ENCODE data around the gene RNF208. TPM values are rescaled to one million over a fixed set of nuclear protein-coding genes. Genes with fewer than 3 reads are reported as not detected.

RNF208 gene
- total and polyA plus RNA-seq, 10 of the 15 experiments (the other 5 are each of a cell fraction or from before 2014, with no cell fraction given), result 0.06 to 10.7 (median 0.77) TPM

GRCh38 chr9:137204731-137205125 lies 17.3 kb downstream of the RNF208 start (continued):
- TF ChIP-seq MLLT1 (IDR thresholded peaks at IDR 0.05) (0 out of 2 replicates have a peak, but pooled peaks have one; percentile 50), ETV6 (conservative IDR thresholded peaks at IDR 0.05 in 1 of 2, IDR thresholded peaks at IDR 0.05 in 1 of 2; ENCODE audit: borderline replicate concordance in 1 of 2, low read depth in 1 of 2) (no peak)

- POLR2A ChIA-PET, result interaction anchor here (0.7 to 8.0 kb wide), 3 partner anchors 20 to 68 kb away, joined by 3 to 68 read pairs (median 29); partner anchors contain the start of genes CYSRT1 and RNF208
- no peak for FAIRE-seq
- Histone ChIP-seq H3K9me3 (replicated peaks; ENCODE audit: control insufficient read depth, insufficient read depth, low read length) (no peaks in the 10 kb centered on the region), H3K27ac (ENCODE audit: control insufficient read depth, insufficient read depth) (no peak overlapping the region), H3K4me1 (ENCODE audit: control insufficient read depth, insufficient read depth, low read length) (peaks cover 43% of the 10 kb centered on the region), H2AFZ (ENCODE audit: control insufficient read depth, low read depth, low read length) (no peak overlapping the region), H3K79me2 (ENCODE audit: control insufficient read depth, insufficient read depth, low read length) (peaks cover 45% of the 10 kb centered on the region), H4K20me1 (ENCODE audit: control insufficient read depth, insufficient read depth) (no peaks in the 10 kb centered on the region), H3K27me3 (replicated peaks in 1 of 2; ENCODE audit: control insufficient read depth in 2 of 2, insufficient read depth in 2 of 2, low read length in 1 of 2) (no peaks in the 10 kb centered on the region), H3K36me3 (ENCODE audit: control insufficient read depth in 2 of 2, insufficient read depth in 2 of 2, low read length in 1 of 2) (no peaks in the 10 kb centered on the region), H3K4me2 (ENCODE audit: control insufficient read depth, insufficient read depth) (peak overlapping the region; percentile 41; the same call in 1 of the 2 replicates), H3K9ac (ENCODE audit: control insufficient read depth, insufficient read depth, low read length) (no peak overlapping the region), H3K4me3 (no peak overlapping the region)
- in situ Hi-C loops (cut with MboI) (no loop called here), intact Hi-C loops (cut with micrococcal nuclease; ENCODE audit: unreplicated experiment) (no loop called here)
- no peak for ATAC-seq
- no TSS peak for BruUV-seq (replicated peaks)
- SMC1A ChIA-PET (ENCODE audit: uncharacterized antibody, unreplicated experiment), result interaction anchor here (0.7 to 4.6 kb wide), 2 partner anchors 17 to 21 kb away, joined by 3 to 18 read pairs; partner anchors contain the start of genes CYSRT1 and RNF208
- RAD21 ChIA-PET (ENCODE audit: unreplicated experiment), result interaction anchor here (0.8 to 1.2 kb wide), 3 partner anchors 19 to 53 kb away, joined by 3 to 7 read pairs (median 3); partner anchors contain the start of gene RNF208
- 45% methylated on average over 8 of the region's 8 CpGs for WGBS (ENCODE audit: insufficient coverage, insufficient replicate concordance, low lambda C conversion rate, missing lambda C conversion rate)
- TF ChIP-seq POU2F2 (IDR thresholded peaks at IDR 0.05; ENCODE audit: borderline replicate concordance, low read depth, low read length), result no peak
- no peak for TF ChIP-seq CHD2 (IDR thresholded peaks at IDR 0.05; ENCODE audit: borderline replicate concordance, low read depth, low read length)
- TF ChIP-seq ZBTB11 (CRISPR knock-in tag; IDR thresholded peaks at IDR 0.05), result no peak
- no peak for TF ChIP-seq ATF3 (IDR thresholded peaks at IDR 0.05; ENCODE audit: borderline replicate concordance, extremely low read depth, low read depth, low read length)
- TF ChIP-seq ESRRA (IDR thresholded peaks at IDR 0.05; ENCODE audit: low read length), result no peak
- TF ChIP-seq BACH1 (IDR thresholded peaks at IDR 0.05; ENCODE audit: borderline replicate concordance), result no peak
- TF ChIP-seq ETV6 (conservative IDR thresholded peaks at IDR 0.05 in 1 of 2, IDR thresholded peaks at IDR 0.05 in 1 of 2; ENCODE audit: borderline replicate concordance in 1 of 2, low read depth in 1 of 2), result no peak
- DNase-seq (ENCODE audit: low read depth, low spot score), result no peak
- CTCF ChIA-PET, result interaction anchor here (1.3 to 1.7 kb wide), 3 partner anchors 25 to 46 kb away, joined by 3 to 6 read pairs (median 3); partner anchors contain the start of gene RNF224
Measured at GRCh38 chr9:137202966-137203365, 19.1 kb downstream of the RNF208 start.
